Astrocyte of the cerebellum (primary cell): Measurements from ENCODE around the gene STPG4.

Source experiments
- DNase-seq: peaks from one replicate; pipeline ENCODE4 v3.0.0-alpha.2; 2011; ENCODE audit warnings: low read depth
- H3K4me3 ChIP-seq: 2 replicates; pipeline ENCODE4 v1.5.1; 2011; ENCODE audit warnings: mild to moderate bottlenecking, low read depth, low read length, moderate library complexity
- in situ Hi-C: cut with HindIII; loops from 2 replicates; pipeline ENCODE4 v1.10.0; 2017; ENCODE audit warnings: low sequenced_read_pairs
- TF ChIP-seq, protein P1 (sequence below): IDR thresholded peaks from 2 replicates; pipeline ENCODE4 v1.5.1; 2012; ENCODE audit warnings: low read length, low read depth, moderate library complexity, mild to moderate bottlenecking; ENCODE audit errors: missing control alignments

STPG4 gene

DNA sequence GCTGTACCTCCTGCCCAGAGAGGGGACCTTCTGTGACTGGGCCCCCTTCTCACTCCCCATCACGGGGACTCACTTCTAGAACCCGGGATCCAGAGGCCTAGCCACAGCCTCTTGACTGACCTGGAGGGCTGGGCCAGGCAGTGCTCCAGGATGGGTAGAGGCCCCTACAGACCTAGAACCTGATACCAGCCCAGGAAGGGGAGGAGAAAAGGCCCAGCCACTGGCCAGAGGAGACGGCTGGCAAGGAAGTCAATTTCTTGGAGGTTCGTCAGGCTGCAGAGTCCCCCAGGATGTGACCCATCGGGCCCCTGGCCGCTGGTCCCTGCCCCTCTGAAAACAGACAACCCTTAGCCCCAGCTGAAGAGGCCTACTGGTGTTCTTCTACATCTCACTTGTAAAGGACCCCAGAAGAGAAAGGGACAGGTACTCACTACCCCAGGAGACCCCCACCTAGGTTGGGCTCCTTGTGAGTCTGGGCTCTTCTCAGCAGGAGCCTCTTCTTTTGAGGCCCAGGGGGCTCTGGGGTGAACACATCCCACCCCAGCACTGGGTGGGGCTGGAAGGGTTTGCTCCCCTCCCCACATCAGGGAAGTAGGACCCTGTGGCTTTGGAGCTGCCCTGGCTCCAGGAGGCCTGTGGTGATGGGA, 86.0 kb downstream of the STPG4 start:
- TF ChIP-seq, protein P1, sequence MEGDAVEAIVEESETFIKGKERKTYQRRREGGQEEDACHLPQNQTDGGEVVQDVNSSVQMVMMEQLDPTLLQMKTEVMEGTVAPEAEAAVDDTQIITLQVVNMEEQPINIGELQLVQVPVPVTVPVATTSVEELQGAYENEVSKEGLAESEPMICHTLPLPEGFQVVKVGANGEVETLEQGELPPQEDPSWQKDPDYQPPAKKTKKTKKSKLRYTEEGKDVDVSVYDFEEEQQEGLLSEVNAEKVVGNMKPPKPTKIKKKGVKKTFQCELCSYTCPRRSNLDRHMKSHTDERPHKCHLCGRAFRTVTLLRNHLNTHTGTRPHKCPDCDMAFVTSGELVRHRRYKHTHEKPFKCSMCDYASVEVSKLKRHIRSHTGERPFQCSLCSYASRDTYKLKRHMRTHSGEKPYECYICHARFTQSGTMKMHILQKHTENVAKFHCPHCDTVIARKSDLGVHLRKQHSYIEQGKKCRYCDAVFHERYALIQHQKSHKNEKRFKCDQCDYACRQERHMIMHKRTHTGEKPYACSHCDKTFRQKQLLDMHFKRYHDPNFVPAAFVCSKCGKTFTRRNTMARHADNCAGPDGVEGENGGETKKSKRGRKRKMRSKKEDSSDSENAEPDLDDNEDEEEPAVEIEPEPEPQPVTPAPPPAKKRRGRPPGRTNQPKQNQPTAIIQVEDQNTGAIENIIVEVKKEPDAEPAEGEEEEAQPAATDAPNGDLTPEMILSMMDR = no peak
- no peak for DNase-seq
- in situ Hi-C loops = no loop called here
- H3K4me3 ChIP-seq = no peak overlapping the region

DNA sequence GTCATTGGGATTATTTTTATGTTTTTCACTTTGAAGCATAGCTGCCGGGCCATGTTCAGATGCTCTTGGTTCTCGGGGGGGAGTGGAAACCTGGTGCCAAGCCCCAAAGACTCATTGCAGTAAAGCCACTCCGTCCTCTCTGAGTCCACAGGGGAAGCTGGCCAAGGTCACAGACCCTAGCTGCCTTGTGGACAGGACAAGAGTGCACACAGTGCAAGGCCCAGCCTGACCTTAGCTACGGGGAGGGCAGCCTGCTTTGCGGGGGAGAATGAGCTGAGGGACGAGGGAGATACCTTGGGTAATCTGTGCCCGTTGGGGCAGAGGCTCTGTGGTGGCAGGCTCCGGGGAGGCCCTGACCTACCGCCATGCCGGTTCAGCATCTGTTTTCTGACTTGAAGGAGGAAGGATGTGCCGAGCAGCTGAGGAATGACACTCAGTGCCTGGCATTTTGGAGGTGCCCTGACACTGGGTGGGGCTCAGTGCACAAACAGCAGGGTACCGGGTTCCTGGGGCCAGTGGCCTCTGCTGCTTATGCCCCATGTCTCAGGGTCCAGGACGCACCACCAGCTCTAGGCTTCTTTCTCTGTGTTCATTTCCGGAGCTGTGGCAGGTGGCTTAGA, 87.2 kb downstream of the STPG4 start:
- no peak for DNase-seq
- in situ Hi-C loops = no loop called here
- TF ChIP-seq, protein P1 = no peak
- no peak overlapping the region for H3K4me3 ChIP-seq

DNA sequence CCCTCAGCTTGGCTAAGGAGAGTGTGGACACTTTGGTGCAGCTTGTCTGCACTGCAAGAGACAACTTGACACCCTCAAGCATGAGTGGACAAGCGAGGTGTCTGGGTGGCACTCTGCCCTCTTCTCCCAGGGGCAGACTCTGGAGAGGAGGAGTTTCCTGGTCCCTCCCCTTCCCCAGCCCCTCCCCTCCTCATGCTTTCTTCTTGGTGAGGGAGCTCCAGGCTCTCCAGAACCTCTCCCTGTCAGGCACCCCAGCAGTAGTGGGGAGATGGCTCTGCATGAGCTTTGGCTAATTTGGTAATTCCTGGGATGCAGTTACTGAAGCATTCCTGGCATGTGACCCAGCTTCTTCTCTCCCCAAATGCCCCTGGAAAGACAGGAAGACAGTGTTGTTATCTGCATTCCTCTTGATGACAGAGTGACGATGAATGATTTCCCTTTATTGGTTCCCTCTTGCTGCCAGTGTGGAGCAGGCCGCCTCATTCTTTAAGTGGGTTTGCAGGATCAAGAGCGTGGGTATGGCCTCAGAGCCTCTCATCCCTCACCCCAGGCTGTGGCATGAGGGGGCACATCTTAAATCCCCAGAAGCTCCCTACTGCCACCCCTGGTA, 89.2 kb downstream of the STPG4 start:
- in situ Hi-C loops = no loop called here
- no peak overlapping the region for H3K4me3 ChIP-seq
- no peak for DNase-seq
- TF ChIP-seq, protein P1 = no peak

DNA sequence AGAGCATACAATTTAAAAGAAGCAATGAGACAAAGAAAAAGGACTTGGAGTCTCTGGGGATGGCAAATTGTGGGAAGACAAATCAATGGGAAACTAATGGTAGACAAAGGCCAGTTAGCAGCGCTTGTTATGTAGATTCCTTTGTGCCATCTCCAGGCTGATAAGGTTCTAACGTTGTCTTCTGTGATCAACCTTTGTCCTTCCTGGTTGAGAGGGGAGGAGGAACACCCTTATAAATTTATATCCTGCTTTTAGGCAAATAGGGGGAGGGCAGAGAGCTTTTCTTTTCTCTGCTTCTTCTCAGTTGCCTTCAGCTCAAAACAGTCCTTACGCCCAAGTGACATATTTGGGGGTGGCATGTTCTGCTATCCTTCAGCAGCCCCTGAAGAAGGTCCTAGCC, 89.8 kb downstream of the STPG4 start:
- in situ Hi-C loops = no loop called here
- no peak for DNase-seq
- no peak overlapping the region for H3K4me3 ChIP-seq
- TF ChIP-seq, protein P1 = no peak

DNA sequence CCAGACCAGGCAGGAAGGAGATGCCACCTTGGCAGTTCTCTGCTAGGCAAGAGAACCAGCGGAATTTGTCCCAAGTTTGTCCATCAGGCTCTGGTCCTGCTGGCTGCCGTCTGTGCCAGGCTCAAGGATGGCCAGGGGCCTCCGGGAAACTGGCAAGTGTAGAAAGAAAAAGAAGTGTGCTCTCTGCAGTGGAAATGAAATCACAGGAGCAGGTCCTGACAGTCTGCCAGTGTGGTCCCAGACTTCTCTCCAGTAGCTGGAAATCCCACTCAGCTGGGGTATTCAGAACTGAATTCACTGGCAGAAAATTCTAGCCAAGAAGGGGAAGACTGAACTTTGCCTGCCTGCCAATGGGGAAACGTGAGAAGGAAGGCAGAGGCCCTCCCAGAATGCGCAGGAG, 91.0 kb downstream of the STPG4 start:
- H3K4me3 ChIP-seq = no peak overlapping the region
- TF ChIP-seq, protein P1 = no peak
- in situ Hi-C loops = no loop called here
- DNase-seq = no peak

DNA sequence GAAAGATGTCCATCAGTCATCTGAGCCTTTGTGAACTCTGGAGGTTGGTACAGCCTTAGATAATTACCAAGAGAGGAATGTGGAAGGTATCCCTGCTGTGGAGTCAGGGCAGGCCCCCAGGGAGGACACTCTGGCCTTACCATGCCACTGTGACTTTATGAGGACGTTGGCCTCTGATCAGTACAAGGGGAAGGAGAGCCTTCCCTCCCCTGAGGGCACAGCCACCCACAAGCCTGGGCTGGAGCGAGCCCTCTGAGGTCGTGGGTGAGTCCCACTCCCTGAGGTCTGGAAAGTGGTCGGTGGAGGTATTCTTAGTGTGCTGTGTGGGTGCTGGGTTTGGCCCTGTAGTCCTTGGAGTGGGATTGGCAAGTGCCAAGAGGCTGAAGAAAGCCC, 91.6 kb downstream of the STPG4 start:
- in situ Hi-C loops = no loop called here
- TF ChIP-seq, protein P1 = no peak
- no peak overlapping the region for H3K4me3 ChIP-seq
- no peak for DNase-seq
